Effector memory CD8-positive, alpha-beta T cell (primary cell): ENCODE results near the gene COIL.
"Not testable (repeated sequence)": the region's sequence is repeated elsewhere in the genome, so short reads cannot be mapped to it uniquely, and the experiment has no call there.

Source experiments
- ATAC-seq: fragments of 150-1000 bp; cut with Tn5 transposase; replicated peaks from 2 replicates; pipeline ENCODE4 v1.10.0; 2021; ENCODE audit warnings: mild to moderate bottlenecking, moderate library complexity
- DNase-seq, 3 experiments: peaks; one replicate each; pipeline ENCODE4 v3.0.0; 2021
- H3K27ac Mint-ChIP-seq, 2 donors: one replicate each; pipeline ENCODE4 v1.8.0; 2022; ENCODE audit warnings: mild to moderate bottlenecking in 2 of 2, mixed read lengths in 2 of 2, moderate library complexity in 2 of 2
- H3K27me3 Mint-ChIP-seq, 2 donors: one replicate each; pipeline ENCODE4 v1.8.0; 2022; ENCODE audit warnings: mixed read lengths in 2 of 2
- H3K36me3 Mint-ChIP-seq: one replicate; pipeline ENCODE4 v1.8.0; 2022; ENCODE audit warnings: mild to moderate bottlenecking, moderate library complexity, mixed read lengths; ENCODE audit not compliant: insufficient read depth
- H3K4me1 Mint-ChIP-seq, 2 donors: one replicate each; pipeline ENCODE4 v1.8.0; 2022; ENCODE audit warnings: low read depth in 2 of 2, mixed read lengths in 2 of 2
- H3K4me3 Mint-ChIP-seq, 2 donors: one replicate each; pipeline ENCODE4 v1.8.0; 2022; ENCODE audit warnings: mild to moderate bottlenecking in 2 of 2, mixed read lengths in 2 of 2, moderate library complexity in 2 of 2
- H3K9me3 Mint-ChIP-seq, 2 donors: one replicate each; pipeline ENCODE4 v1.8.0; 2022; ENCODE audit warnings: mixed read lengths in 2 of 2

Gene COIL

DNA sequence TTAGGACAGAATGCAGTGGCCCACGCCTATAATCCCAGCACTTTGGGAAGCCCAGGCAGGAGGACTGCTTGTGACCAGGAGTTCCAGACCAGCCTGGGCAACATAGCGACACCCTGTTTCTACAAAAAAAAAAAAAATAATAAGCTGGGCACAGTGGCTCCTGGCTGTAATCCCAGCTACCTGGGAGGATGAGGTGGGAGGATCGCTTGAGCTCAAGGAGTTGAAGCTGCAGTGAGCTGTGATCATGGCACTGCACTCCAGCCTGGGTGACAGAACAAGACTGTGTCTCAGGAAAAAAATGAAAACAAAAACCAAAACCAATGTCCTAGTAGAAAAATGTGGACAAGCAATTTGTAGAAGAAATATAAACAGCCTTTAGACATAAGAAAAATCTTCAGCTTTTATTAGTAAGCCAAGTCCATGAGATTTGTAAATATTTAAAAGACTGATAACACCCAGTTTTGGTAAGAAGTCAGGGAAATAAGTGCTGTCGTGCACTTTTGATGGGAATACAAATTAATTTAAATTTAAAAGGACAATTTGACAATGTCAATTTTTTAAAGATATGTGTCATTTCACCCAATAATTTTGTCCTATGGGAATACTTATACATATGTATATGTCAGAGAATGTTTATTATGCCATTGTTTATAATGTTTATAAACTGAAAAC lies 28.2 kb upstream of the COIL start:
- H3K4me3 Mint-ChIP-seq = no peak overlapping the region
- no peak overlapping the region for H3K27ac Mint-ChIP-seq
- no peak for DNase-seq
- no peaks in the 10 kb centered on the region for H3K9me3 Mint-ChIP-seq
- ATAC-seq = no peak
- H3K27me3 Mint-ChIP-seq = no peaks in the 10 kb centered on the region
- H3K4me1 Mint-ChIP-seq = no peaks in the 10 kb centered on the region
- H3K36me3 Mint-ChIP-seq = peaks cover 21% of the 10 kb centered on the region

DNA sequence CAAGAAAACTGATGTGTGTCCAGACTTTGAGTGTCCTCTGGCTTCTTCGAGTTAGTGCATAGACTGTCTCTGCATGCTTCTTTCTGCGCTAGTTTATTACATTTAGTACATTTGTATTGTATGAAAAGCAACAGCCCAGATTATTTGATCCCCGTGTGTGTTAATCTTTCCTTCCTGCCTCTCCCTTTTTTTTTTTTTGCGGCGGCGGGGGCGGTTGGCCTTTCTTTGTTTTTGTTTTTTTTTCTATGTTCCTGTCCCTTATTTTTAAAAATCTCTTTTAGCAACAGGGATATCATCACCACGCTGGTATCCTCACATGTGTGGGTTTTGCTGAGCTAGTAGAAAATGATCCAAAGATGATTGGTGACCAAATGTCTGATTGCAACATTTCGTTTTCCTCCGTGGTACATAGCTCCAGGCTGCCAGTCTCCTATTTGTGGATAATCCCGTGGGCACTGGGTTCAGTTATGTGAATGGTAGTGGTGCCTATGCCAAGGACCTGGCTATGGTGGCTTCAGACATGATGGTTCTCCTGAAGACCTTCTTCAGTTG lies 26.5 kb upstream of the COIL start:
- Mint-ChIP-seq H3K4me3 (no peak overlapping the region), H3K27me3 (no peaks in the 10 kb centered on the region), H3K4me1 (no peaks in the 10 kb centered on the region), H3K36me3 (peaks cover 16% of the 10 kb centered on the region), H3K27ac (no peak overlapping the region), H3K9me3 (no peaks in the 10 kb centered on the region)
- DNase-seq = no peak
- no peak for ATAC-seq

DNA sequence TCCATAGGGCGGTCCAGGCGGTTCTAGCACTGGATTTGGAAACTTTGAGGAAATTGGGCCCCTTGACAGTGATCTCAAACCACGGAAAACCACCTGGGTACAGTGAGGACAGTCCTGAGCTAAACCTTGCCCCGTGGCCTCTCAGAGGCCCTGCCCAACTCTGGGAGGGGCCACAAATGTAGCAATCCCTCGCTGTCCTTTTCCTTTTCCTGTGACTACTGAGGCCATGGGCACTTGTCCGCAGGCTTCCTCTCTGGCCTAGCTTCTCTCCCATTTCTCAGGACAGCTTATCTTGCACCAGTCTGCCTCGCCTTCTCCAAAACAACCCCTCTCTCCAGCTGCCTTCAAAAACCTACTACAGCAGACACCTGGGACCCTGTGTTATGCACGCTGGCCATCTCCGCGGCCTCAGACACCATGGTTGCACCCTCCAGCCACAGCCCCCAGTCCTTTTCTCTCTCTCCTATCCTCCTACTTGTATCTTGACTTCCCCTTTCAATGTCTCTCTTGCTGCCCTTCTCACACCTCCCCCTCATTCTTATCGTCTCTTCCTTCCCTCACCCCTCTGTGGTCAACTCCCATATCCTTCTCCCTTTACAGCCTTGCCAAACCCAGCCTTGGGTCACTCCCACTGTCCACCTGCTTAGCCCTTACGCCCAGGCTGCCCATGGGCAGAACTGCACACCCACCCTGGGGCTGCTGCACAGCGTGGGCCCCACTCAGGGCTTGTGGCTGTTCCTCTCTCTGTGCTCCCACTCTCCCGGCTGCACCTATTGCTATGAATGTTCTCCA lies 24.7 kb upstream of the COIL start:
- Mint-ChIP-seq H3K27me3 (no peaks in the 10 kb centered on the region), H3K4me1 (no peaks in the 10 kb centered on the region), H3K4me3 (no peak overlapping the region), H3K27ac (no peak overlapping the region), H3K9me3 (no peaks in the 10 kb centered on the region), H3K36me3 (peaks cover 14% of the 10 kb centered on the region)
- DNase-seq (no peak), ATAC-seq (no peak)

DNA sequence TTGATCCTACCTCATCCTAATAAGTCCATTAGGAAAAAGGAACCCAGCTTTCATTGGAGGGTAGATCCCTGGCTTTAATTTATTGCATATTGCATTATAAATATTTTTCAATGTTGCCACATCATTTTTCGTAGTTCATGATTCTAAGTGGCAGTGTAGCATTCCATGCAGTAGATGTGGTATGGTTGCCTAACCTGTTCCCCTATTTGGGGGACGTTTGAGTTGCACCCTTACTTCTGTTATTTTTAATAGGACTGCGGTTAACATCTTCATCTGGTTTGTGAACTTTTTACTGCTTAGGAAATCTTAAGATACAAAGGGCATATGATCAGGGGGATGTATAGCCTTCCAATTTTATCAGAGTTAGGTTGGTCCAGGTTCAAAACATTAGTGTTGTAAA lies 22.5 kb upstream of the COIL start:
- Mint-ChIP-seq H3K4me3 (no peak overlapping the region), H3K36me3 (peaks cover 14% of the 10 kb centered on the region), H3K27me3 (no peaks in the 10 kb centered on the region), H3K9me3 (no peaks in the 10 kb centered on the region), H3K4me1 (peaks cover 7 to 10% of the 10 kb centered on the region in 2 donors), H3K27ac (no peak overlapping the region)
- no peak for DNase-seq
- no peak for ATAC-seq

DNA sequence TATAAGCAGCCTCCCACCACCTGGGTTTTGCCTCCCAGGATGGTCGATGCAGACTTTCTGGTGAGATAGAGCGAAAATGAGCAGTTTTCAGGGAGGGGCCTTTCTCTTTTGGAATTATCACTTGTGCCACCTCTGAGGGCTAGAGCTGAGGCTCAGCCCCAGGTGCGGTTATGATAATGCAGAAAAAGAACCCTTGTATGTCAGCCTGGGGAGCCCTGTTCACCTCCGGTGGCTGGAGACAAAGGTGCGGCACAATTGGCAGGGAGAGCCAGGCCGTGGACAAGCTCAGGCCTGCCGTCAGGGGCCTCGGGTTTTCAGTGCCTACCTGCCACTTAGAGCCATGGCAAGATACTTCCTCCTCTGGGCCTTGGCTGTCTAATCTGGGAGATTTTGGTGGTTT lies 21.5 kb upstream of the COIL start:
- Mint-ChIP-seq H3K36me3 (peaks cover 13% of the 10 kb centered on the region), H3K4me3 (no peak overlapping the region), H3K27me3 (no peaks in the 10 kb centered on the region), H3K9me3 (no peaks in the 10 kb centered on the region), H3K4me1 (peaks cover 10 to 19% of the 10 kb centered on the region in 2 donors), H3K27ac (no peak overlapping the region)
- no peak for DNase-seq
- ATAC-seq = no peak

DNA sequence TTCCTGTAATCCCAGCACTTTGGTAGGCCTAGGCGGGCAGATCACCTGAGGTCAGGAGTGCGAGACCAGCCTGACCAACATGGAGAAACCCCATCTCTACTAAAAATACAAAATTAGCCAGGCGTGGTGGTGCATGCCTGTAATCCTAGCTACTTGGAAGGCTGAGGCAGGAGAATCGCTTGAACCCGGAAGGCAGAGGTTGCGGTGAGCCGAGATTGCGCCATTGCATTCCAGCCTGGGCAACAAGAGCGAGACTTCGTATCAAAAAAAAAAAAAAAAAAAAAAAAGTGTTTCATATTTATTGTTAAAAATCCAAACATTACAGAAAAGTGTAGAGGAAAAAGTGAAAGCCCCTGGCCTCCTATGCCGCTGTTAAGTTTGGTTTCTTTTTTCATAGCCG lies 19.7 kb upstream of the COIL start:
- H3K27ac Mint-ChIP-seq, H3K27me3 Mint-ChIP-seq, H3K4me3 Mint-ChIP-seq, H3K9me3 Mint-ChIP-seq, H3K36me3 Mint-ChIP-seq, ATAC-seq, DNase-seq: not testable (repeated sequence)
- peaks cover 10 to 23% of the 10 kb centered on the region in 2 donors for H3K4me1 Mint-ChIP-seq

DNA sequence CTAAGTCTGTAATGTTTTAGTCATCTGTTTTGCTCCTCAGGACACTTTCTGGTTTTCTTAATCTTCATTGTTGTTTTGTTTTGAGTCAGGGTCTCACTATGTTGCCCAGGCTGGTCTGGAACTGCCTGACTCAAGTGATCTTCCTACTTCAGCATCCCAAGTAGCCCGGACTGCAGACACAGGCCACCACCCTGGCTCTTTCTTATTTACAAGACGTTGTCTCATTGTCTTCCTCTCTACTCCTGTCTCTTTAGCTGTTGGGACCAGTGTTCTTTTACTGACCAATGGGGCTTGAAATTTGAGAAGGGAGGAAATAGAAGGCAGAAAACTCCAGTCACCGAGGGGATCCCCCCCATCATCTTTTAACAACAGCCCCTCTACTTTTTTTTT lies 18.2 kb upstream of the COIL start:
- Mint-ChIP-seq H3K9me3 (no peaks in the 10 kb centered on the region), H3K36me3 (peaks cover 7% of the 10 kb centered on the region), H3K4me1 (peaks cover 10 to 23% of the 10 kb centered on the region in 2 donors), H3K27me3 (peaks cover 6 to 11% of the 10 kb centered on the region in 2 donors), H3K27ac (peak overlapping the region in 1 of 2 donors; percentile 47), H3K4me3 (peak overlapping the region; percentile 88 to 93)
- DNase-seq = no peak
- ATAC-seq = no peak

DNA sequence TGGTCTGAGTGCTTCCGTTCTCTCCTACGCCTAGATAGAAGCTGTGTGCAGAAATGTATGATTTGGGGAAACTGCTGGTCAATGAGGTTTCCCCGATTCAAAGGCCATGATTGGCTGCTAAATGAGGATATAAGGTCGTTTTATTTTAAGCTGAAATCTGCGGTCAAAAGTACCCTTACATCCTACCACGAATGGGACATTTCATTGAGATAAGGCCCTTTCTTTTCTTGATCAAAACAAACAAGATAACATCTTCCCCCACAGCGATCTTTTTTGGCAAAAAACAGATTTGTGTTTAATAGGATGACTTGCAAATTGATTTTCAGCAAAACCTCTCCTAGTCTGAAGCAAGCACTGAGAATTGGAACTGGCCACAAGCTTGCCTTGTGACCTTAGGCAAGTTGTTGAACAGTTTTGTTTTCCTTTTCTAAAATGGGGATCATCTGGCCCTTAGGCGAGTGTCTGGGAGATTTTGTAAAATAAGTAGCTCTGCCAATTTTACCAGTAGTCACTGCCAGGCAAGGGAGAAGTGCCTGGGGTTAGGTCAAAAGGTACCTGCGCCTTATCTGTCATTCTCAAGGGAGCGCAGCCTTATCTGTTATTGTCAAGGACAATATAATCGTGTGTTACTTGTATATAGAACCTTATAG lies 17.7 kb upstream of the COIL start:
- peaks cover 7% of the 10 kb centered on the region for H3K36me3 Mint-ChIP-seq

DNA sequence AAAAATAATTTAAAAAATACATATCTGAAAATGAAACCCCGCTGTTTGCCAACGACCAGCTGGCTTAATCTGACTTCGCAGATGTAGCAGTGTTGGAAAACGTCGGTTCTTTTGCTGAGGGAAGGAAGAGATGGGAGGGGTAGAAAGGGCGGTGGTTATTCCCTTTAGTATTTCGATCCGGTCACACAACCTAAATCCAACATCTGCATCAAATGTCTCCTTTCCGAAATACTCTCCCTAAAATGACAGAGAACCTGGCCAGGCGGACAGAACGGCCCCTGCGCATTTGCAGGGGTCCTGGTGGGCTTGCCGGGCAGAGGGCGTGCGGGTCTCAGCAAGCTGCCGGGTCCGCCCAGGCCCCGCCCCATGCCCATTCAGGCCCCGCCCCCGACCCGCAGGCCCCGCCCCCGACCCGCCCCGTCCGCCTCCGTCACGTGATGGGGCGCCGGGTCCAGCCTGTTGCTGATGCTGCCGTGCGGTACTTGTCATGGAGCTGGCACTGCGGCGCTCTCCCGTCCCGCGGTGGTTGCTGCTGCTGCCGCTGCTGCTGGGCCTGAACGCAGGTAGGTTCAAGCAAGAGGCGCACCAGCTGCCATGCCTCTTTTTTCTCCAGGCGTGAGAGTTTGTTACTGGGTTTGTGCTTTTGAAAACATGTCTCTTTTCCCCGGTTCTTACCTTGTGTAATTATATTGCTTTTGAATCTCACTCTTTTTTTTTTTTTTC lies 17.0 kb upstream of the COIL start, which contains the start of gene SCPEP1:
Gene SCPEP1, plus strand, starts transcription at position 459 of the 723 bp plus-strand sequence. Its CDS starts 29 bp downstream, at position 488.
- ATAC-seq (peak; percentile 97), DNase-seq (peak; percentile 65 to 71 (median 71))
- Mint-ChIP-seq H3K36me3 (peaks cover 7% of the 10 kb centered on the region), H3K27ac (peak within 1 kb of the TSS; percentile 89 to 92), H3K9me3 (no peaks in the 10 kb centered on the region), H3K27me3 (peaks cover 6 to 11% of the 10 kb centered on the region in 2 donors), H3K4me1 (peaks cover 10 to 23% of the 10 kb centered on the region in 2 donors), H3K4me3 (peak within 1 kb of the TSS; percentile 88 to 93)

More for the DNA sequence above, 17.7 kb upstream of the COIL start:
- no peak for DNase-seq
- H3K27ac Mint-ChIP-seq = peak overlapping the region; percentile 89 to 92
- peaks cover 10 to 23% of the 10 kb centered on the region in 2 donors for H3K4me1 Mint-ChIP-seq
- H3K4me3 Mint-ChIP-seq = peak overlapping the region; percentile 88 to 93
- H3K9me3 Mint-ChIP-seq = no peaks in the 10 kb centered on the region
- peaks cover 6 to 11% of the 10 kb centered on the region in 2 donors for H3K27me3 Mint-ChIP-seq
- no peak for ATAC-seq

DNA sequence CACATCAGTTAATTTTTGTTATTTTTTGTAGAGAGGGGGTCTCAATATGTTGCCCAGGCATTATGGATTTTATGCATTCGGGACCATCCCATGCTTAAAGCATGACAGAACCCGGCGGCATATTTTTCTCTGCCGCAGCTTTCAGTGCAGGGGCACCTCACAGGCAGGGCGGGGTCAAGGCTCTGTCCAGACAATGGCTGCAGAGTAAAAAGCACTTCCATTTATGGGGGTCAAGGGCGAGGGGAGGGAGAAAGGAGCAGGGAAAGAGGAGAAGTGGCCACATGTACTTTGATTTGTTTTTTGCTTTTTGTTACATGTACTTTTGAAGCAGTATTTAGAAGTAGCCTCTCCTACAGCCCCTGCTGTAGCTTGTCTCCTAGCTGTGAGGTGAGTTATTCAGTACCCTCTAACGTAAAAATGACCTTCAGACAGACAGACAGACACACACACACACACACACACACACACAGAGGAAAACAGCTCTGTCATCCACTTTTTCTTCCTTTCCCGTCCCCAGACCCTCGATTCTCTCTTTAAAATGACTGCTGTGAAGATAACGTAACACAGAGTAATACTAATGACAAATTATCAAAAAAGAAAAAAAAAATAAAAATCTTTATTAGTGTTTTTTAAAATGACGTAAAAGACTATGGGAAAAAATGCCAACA lies 16.2 kb upstream of the COIL start:
- Mint-ChIP-seq H3K36me3 (peaks cover 7% of the 10 kb centered on the region), H3K27ac (no peak overlapping the region), H3K27me3 (peaks cover 6 to 11% of the 10 kb centered on the region in 2 donors), H3K4me1 (peaks cover 10 to 23% of the 10 kb centered on the region in 2 donors), H3K4me3 (peak overlapping the region; percentile 88 to 93), H3K9me3 (no peaks in the 10 kb centered on the region)
- DNase-seq (no peak), ATAC-seq (no peak)

DNA sequence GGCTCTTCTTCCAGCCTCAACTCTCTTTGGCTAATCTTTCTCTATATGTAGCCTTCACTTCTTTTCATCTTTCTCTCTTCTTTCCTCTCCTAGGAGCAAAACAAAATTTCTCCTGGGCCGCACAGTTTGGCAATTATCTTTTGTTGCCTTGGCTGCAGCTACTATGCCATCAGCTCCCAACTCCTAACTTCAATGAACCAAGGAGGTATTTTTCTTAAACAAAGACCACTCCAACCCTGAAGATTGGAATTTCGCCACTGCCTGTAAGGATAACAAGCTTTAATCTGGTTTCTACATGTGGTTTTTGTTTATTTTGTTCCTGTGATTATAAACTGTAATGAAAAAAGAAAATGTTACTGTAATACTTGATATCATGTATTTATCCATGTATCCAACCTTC lies 14.8 kb upstream of the COIL start:
- no peak overlapping the region for H3K4me3 Mint-ChIP-seq
- H3K9me3 Mint-ChIP-seq = no peaks in the 10 kb centered on the region
- H3K27me3 Mint-ChIP-seq = peaks cover 6 to 11% of the 10 kb centered on the region in 2 donors
- DNase-seq (no peak), ATAC-seq (no peak)
- H3K27ac Mint-ChIP-seq = no peak overlapping the region
- H3K36me3 Mint-ChIP-seq = peaks cover 7% of the 10 kb centered on the region
- H3K4me1 Mint-ChIP-seq = peaks cover 10 to 23% of the 10 kb centered on the region in 2 donors

DNA sequence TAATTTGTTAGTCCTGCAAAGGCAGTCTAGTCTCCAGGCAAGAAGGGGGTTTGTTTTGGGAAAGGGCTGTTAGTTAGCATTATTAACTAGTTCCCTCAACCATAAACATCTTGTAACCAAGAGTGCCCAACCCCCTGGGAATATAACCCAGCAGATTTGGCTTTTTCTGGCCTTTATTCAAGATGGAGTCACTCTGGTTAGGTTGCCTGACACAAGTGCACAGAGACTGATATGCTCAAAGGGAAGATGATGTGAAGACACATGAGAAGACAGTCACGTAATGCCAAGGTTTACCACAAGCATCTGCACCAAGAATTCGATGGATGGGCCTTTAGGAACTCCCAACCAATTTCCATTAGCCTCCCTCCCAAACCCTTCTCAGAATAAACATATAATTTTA lies 13.2 kb upstream of the COIL start:
- Mint-ChIP-seq H3K4me3 (no peak overlapping the region), H3K27me3 (peaks cover 6 to 11% of the 10 kb centered on the region in 2 donors), H3K36me3 (peaks cover 7% of the 10 kb centered on the region), H3K4me1 (peaks cover 10 to 20% of the 10 kb centered on the region in 2 donors), H3K9me3 (no peaks in the 10 kb centered on the region), H3K27ac (no peak overlapping the region)
- no peak for DNase-seq
- ATAC-seq = no peak
